Caco-2 (cell line): ENCODE data around the gene DNAJA3. TPM values are rescaled to one million over a fixed set of nuclear protein-coding genes. Genes with fewer than 3 reads are reported as not detected.

ENCODE experiments used
- BruUV-seq: library from RNA; stranded (reverse); fragments of 400-500 nt; replicated peaks from 2 replicates; lab custom pipeline; 2021; lab: Mats Ljungman, UMichigan
- CTCF ChIA-PET: fragments of 300-600 bp; sonication (Branson Sonifier 250); formaldehyde crosslinking; loops from one replicate; lab custom pipeline; 2022; ENCODE audit warnings: antibody characterized with exemption; lab: Charles Lee
- POLR2A ChIA-PET: fragments of 300-600 bp; sonication (Branson Sonifier 250); formaldehyde crosslinking; loops from one replicate; lab custom pipeline; 2022; ENCODE audit warnings: antibody characterized with exemption; lab: Charles Lee
- DNase-seq, 2 experiments: peaks; one replicate each; pipeline versions ENCODE4 v3.0.0 to v3.0.0-alpha.2; 2020 to 2022
- H3K27me3 ChIP-seq: replicated peaks from 2 replicates; pipeline ENCODE4 v1.6.0; 2011; ENCODE audit warnings: low read length; ENCODE audit not compliant: control insufficient read depth, insufficient read depth
- H3K36me3 ChIP-seq: 2 replicates; pipeline ENCODE4 v1.5.1; 2011; ENCODE audit warnings: low read length; ENCODE audit not compliant: control insufficient read depth, insufficient read depth
- H3K4me1 ChIP-seq: fragments of 250-450 bp; sonication (Bioruptor Pico); 2 replicates; pipeline ENCODE4 v1.5.1; 2020; ENCODE audit warnings: mild to moderate bottlenecking
- H3K4me3 ChIP-seq: 2 replicates; pipeline ENCODE4 v1.5.1; 2011; ENCODE audit warnings: low read depth, mild to moderate bottlenecking, control low read depth, low read length
- H3K9me3 ChIP-seq: fragments of 250-450 bp; sonication (Bioruptor Pico); 2 replicates; pipeline ENCODE4 v1.5.1; 2020; ENCODE audit warnings: mild to moderate bottlenecking, moderate library complexity
- H3K27ac Mint-ChIP-seq: one replicate; pipeline ENCODE4 v1.8.0; 2022; ENCODE audit warnings: mixed read lengths; ENCODE audit not compliant: unreplicated experiment
- H3K27me3 Mint-ChIP-seq: one replicate; pipeline ENCODE4 v1.8.0; 2022; ENCODE audit warnings: mixed read lengths; ENCODE audit not compliant: insufficient read depth, unreplicated experiment
- H3K36me3 Mint-ChIP-seq: one replicate; pipeline ENCODE4 v1.8.0; 2022; ENCODE audit warnings: mild to moderate bottlenecking, mixed read lengths; ENCODE audit not compliant: insufficient read depth, unreplicated experiment
- H3K4me1 Mint-ChIP-seq: one replicate; pipeline ENCODE4 v1.8.0; 2022; ENCODE audit warnings: low read depth, mixed read lengths; ENCODE audit not compliant: unreplicated experiment
- H3K4me3 Mint-ChIP-seq: one replicate; pipeline ENCODE4 v1.8.0; 2022; ENCODE audit warnings: mild to moderate bottlenecking, moderate library complexity, mixed read lengths; ENCODE audit not compliant: unreplicated experiment
- H3K9me3 Mint-ChIP-seq: one replicate; pipeline ENCODE4 v1.8.0; 2022; ENCODE audit warnings: mixed read lengths; ENCODE audit not compliant: unreplicated experiment
- CTCF ChIP-seq, 2 experiments: fragments of 200-600 bp in 1 of 2; IDR thresholded peaks; 1 replicate in 1 of 2; 2 replicates in 1 of 2; pipeline versions ENCODE4 v1.5.1 to v1.8.0; 2011 to 2022; ENCODE audit warnings: antibody characterized with exemption in 1 of 2, control low read depth in 1 of 2, inconsistent platforms in 1 of 2, low read depth in 1 of 2, low read length in 1 of 2, mild to moderate bottlenecking in 1 of 2, moderate library complexity in 1 of 2; ENCODE audit not compliant: insufficient read depth in 1 of 2, severe bottlenecking in 1 of 2, unreplicated experiment in 1 of 2
- intact Hi-C: fragments of 100-400 bp; cut with micrococcal nuclease; formaldehyde crosslinking; loops from one replicate; pipeline ENCODE4 v1.10.0; 2022; ENCODE audit not compliant: unreplicated experiment
- total RNA-seq: library from RNA; stranded (reverse); gene quantifications from 2 replicates; pipeline ENCODE4 v1.2.3, GENCODE V29; 2022

DNAJA3 gene
- total RNA-seq, 1 experiment from 2014 or later = 77.1 TPM

GRCh38 chr16:4409081-4409932 lies 16.4 kb upstream of the DNAJA3 start:
- CTCF ChIA-PET = no interaction called here
- no peaks in the 10 kb centered on the region for H3K4me1 ChIP-seq
- Mint-ChIP-seq H3K27me3 (no peaks in the 10 kb centered on the region), H3K36me3 (peaks cover 4% of the 10 kb centered on the region), H3K27ac (no peak overlapping the region), H3K4me1 (no peaks in the 10 kb centered on the region), H3K9me3 (no peaks in the 10 kb centered on the region), H3K4me3 (no peak overlapping the region)
- no peak for TF ChIP-seq CTCF (IDR thresholded peaks at IDR 0.05; ENCODE audit: insufficient read depth in 1 of 2, low read depth in 1 of 2, low read length in 1 of 2, severe bottlenecking in 1 of 2, unreplicated experiment in 1 of 2)
- H3K36me3 ChIP-seq = no peaks in the 10 kb centered on the region
- DNase-seq = no peak
- POLR2A ChIA-PET = no interaction called here
- no TSS peak for BruUV-seq
- H3K4me3 ChIP-seq = no peak overlapping the region
- intact Hi-C loops = no loop called here
- H3K27me3 ChIP-seq = no peaks in the 10 kb centered on the region
- H3K9me3 ChIP-seq = no peaks in the 10 kb centered on the region

- Mint-ChIP-seq H3K9me3 (no peaks in the 10 kb centered on the region), H3K4me1 (peaks cover 6% of the 10 kb centered on the region), H3K4me3 (no peak overlapping the region), H3K36me3 (no peaks in the 10 kb centered on the region), H3K27me3 (no peaks in the 10 kb centered on the region), H3K27ac (no peak overlapping the region)
- intact Hi-C loops = no loop called here
- Histone ChIP-seq H3K36me3 (no peaks in the 10 kb centered on the region), H3K4me3 (no peak overlapping the region), H3K9me3 (no peaks in the 10 kb centered on the region), H3K4me1 (peaks cover 5% of the 10 kb centered on the region; the same call in 1 of the 2 replicates), H3K27me3 (no peaks in the 10 kb centered on the region)
- ChIA-PET POLR2A (no interaction called here), CTCF (no interaction called here)
- TF ChIP-seq CTCF (IDR thresholded peaks at IDR 0.05; ENCODE audit: insufficient read depth in 1 of 2, low read depth in 1 of 2, low read length in 1 of 2, severe bottlenecking in 1 of 2, unreplicated experiment in 1 of 2) = no peak
- no peak for DNase-seq
- no TSS peak for BruUV-seq
These were observed 15.2 kb upstream of the DNAJA3 start for GRCh38 chr16:4410335-4411075.

GRCh38 chr16:4411684-4412083 lies 14.0 kb upstream of the DNAJA3 start:
- H3K9me3 Mint-ChIP-seq = no peaks in the 10 kb centered on the region
- no peak for DNase-seq
- Histone ChIP-seq H3K36me3 (no peaks in the 10 kb centered on the region), H3K9me3 (no peaks in the 10 kb centered on the region), H3K27me3 (no peaks in the 10 kb centered on the region), H3K4me1 (peaks cover 5% of the 10 kb centered on the region; the same call in 1 of the 2 replicates), H3K4me3 (no peak overlapping the region)
- CTCF ChIA-PET = no interaction called here
- no peaks in the 10 kb centered on the region for H3K36me3 Mint-ChIP-seq
- no TSS peak for BruUV-seq
- POLR2A ChIA-PET = no interaction called here
- H3K4me3 Mint-ChIP-seq = no peak overlapping the region
- no peaks in the 10 kb centered on the region for H3K27me3 Mint-ChIP-seq
- TF ChIP-seq CTCF (IDR thresholded peaks at IDR 0.05; ENCODE audit: insufficient read depth in 1 of 2, low read depth in 1 of 2, low read length in 1 of 2, severe bottlenecking in 1 of 2, unreplicated experiment in 1 of 2) = no peak
- H3K27ac Mint-ChIP-seq = no peak overlapping the region
- H3K4me1 Mint-ChIP-seq = peaks cover 7% of the 10 kb centered on the region
- intact Hi-C loops = no loop called here
